H9 (cell line): ENCODE data around the gene APBB3. TPM values are rescaled to one million over a fixed set of nuclear protein-coding genes. Genes with fewer than 3 reads are reported as not detected.

ENCODE experiments used
- DNase-seq: peaks from one replicate; pipeline ENCODE4 v3.0.0-alpha.2; 2017
- H2AFZ ChIP-seq: one replicate; pipeline ENCODE4 v1.6.1; 2013; ENCODE audit warnings: mild to moderate bottlenecking, low read length, control low read depth, moderate library complexity
- H2AK5ac ChIP-seq: 2 replicates; pipeline ENCODE4 v1.6.1; 2013; ENCODE audit warnings: low read length, control low read depth, mixed read lengths; ENCODE audit not compliant: insufficient read length
- H2BK120ac ChIP-seq: one replicate; pipeline ENCODE4 v1.6.1; 2013; ENCODE audit warnings: low read depth, mild to moderate bottlenecking, low read length, control low read depth, inconsistent platforms; ENCODE audit not compliant: poor library complexity, severe bottlenecking
- H2BK12ac ChIP-seq: 2 replicates; pipeline ENCODE4 v1.6.1; 2013; ENCODE audit warnings: low read length, control low read depth, mixed read lengths, low read depth; ENCODE audit not compliant: insufficient read length
- H2BK15ac ChIP-seq: 2 replicates; pipeline ENCODE4 v1.6.1; 2013; ENCODE audit warnings: low read depth, low read length, control low read depth
- H2BK20ac ChIP-seq: one replicate; pipeline ENCODE4 v1.6.1; 2013; ENCODE audit warnings: low read depth, mild to moderate bottlenecking, low read length, control low read depth, inconsistent platforms; ENCODE audit not compliant: poor library complexity, severe bottlenecking
- H2BK5ac ChIP-seq: 2 replicates; pipeline ENCODE4 v1.6.1; 2013; ENCODE audit warnings: low read length, control low read depth, mixed read lengths; ENCODE audit not compliant: insufficient read length
- H3K14ac ChIP-seq: 2 replicates; pipeline ENCODE4 v1.6.1; 2013; ENCODE audit warnings: low read length, control low read depth; ENCODE audit not compliant: insufficient read depth
- H3K18ac ChIP-seq: 2 replicates; pipeline ENCODE4 v1.6.1; 2013; ENCODE audit warnings: low read depth, mild to moderate bottlenecking, mixed read lengths, low read length, control low read depth; ENCODE audit not compliant: insufficient read length
- H3K23ac ChIP-seq: 2 replicates; pipeline ENCODE4 v1.6.1; 2013; ENCODE audit warnings: low read length, control low read depth, mixed read lengths, low read depth; ENCODE audit not compliant: insufficient read length
- H3K23me2 ChIP-seq: 2 replicates; pipeline ENCODE4 v1.6.1; 2013; ENCODE audit warnings: low read depth, mild to moderate bottlenecking, mixed read lengths, low read length, control low read depth; ENCODE audit not compliant: insufficient read length, poor library complexity, severe bottlenecking
- H3K27ac ChIP-seq: 2 replicates; pipeline ENCODE4 v1.5.1; 2013; ENCODE audit warnings: low read length, control low read depth, mixed read lengths, low read depth; ENCODE audit not compliant: insufficient read length
- H3K27me3 ChIP-seq: 2 replicates; pipeline ENCODE4 v1.6.1; 2013; ENCODE audit warnings: low read length, control low read depth, inconsistent platforms; ENCODE audit not compliant: insufficient read depth
- H3K4ac ChIP-seq: 2 replicates; pipeline ENCODE4 v1.6.1; 2013; ENCODE audit warnings: low read depth, mild to moderate bottlenecking, control low read depth, inconsistent platforms, low read length, moderate library complexity
- H3K4me1 ChIP-seq: 2 replicates; pipeline ENCODE4 v1.6.1; 2013; ENCODE audit warnings: low read length, control low read depth, inconsistent platforms; ENCODE audit not compliant: insufficient read depth
- H3K4me2 ChIP-seq: 2 replicates; pipeline ENCODE4 v1.6.1; 2013; ENCODE audit warnings: low read length, control low read depth, mixed read lengths; ENCODE audit not compliant: insufficient read length, insufficient read depth
- H3K56ac ChIP-seq: 2 replicates; pipeline ENCODE4 v1.6.1; 2013; ENCODE audit warnings: low read depth, mild to moderate bottlenecking, mixed read lengths, low read length, control low read depth; ENCODE audit not compliant: insufficient read length
- H3K79me1 ChIP-seq: 2 replicates; pipeline ENCODE4 v1.6.1; 2013; ENCODE audit warnings: low read depth, mild to moderate bottlenecking, moderate library complexity, low read length, control low read depth, inconsistent platforms; ENCODE audit not compliant: insufficient read depth, poor library complexity, severe bottlenecking
- H3K79me2 ChIP-seq: 2 replicates; pipeline ENCODE4 v1.6.1; 2013; ENCODE audit warnings: low read length, control low read depth, inconsistent platforms; ENCODE audit not compliant: insufficient read depth
- H3K9ac ChIP-seq: 2 replicates; pipeline ENCODE4 v1.6.1; 2013; ENCODE audit warnings: low read length, control low read depth, mixed read lengths; ENCODE audit not compliant: insufficient read length; ENCODE audit errors: extremely low read depth
- H3K9me3 ChIP-seq: one replicate; pipeline ENCODE4 v1.6.1; 2013; ENCODE audit warnings: low read depth, low read length, inconsistent platforms; ENCODE audit not compliant: control insufficient read depth
- H3T11ph ChIP-seq: one replicate; pipeline ENCODE4 v1.6.1; 2013; ENCODE audit warnings: mild to moderate bottlenecking, low read length, control low read depth, inconsistent platforms
- H4K20me1 ChIP-seq: one replicate; pipeline ENCODE4 v1.6.1; 2013; ENCODE audit not compliant: control insufficient read depth, insufficient read length, insufficient read depth
- H4K5ac ChIP-seq: 2 replicates; pipeline ENCODE4 v1.6.1; 2013; ENCODE audit warnings: low read depth, mild to moderate bottlenecking, mixed read lengths, low read length, control low read depth; ENCODE audit not compliant: insufficient read length
- H4K8ac ChIP-seq: replicated peaks from 2 replicates; pipeline ENCODE4 v1.6.1; 2013; ENCODE audit warnings: low read length, control low read depth, mixed read lengths, low read depth; ENCODE audit not compliant: insufficient read length
- H4K91ac ChIP-seq: 2 replicates; pipeline ENCODE4 v1.6.1; 2013; ENCODE audit warnings: low read depth, mild to moderate bottlenecking, moderate library complexity, mixed read lengths, low read length, control low read depth; ENCODE audit not compliant: insufficient read length
- H3K27ac Mint-ChIP-seq, 3 experiments: 2 replicates in 2 of 3; 3 replicates in 1 of 3; pipeline ENCODE4 v1.8.0; 2020 to 2021; ENCODE audit warnings: mixed read lengths in 3 of 3, mild to moderate bottlenecking in 1 of 3, moderate library complexity in 1 of 3
- H3K27me3 Mint-ChIP-seq: 2 replicates; pipeline ENCODE4 v1.8.0; 2021; ENCODE audit warnings: low read depth, mild to moderate bottlenecking, moderate library complexity, mixed read lengths
- H3K36me3 Mint-ChIP-seq, 3 experiments: 2 replicates in 2 of 3; 3 replicates in 1 of 3; pipeline ENCODE4 v1.8.0; 2020 to 2021; ENCODE audit warnings: low read depth in 3 of 3, mixed read lengths in 3 of 3; ENCODE audit not compliant: insufficient read depth in 1 of 3
- H3K4me1 Mint-ChIP-seq, 2 experiments: 2 replicates each; pipeline ENCODE4 v1.8.0; 2020; ENCODE audit warnings: mixed read lengths in 2 of 2
- H3K4me3 Mint-ChIP-seq, 2 experiments: 2 replicates in 1 of 2; 3 replicates in 1 of 2; pipeline ENCODE4 v1.8.0; 2020 to 2021; ENCODE audit warnings: mild to moderate bottlenecking in 2 of 2, mixed read lengths in 2 of 2, moderate library complexity in 1 of 2
- H3K9me3 Mint-ChIP-seq, 2 experiments: 2 replicates in 1 of 2; 3 replicates in 1 of 2; pipeline ENCODE4 v1.8.0; 2020; ENCODE audit warnings: mild to moderate bottlenecking in 2 of 2, mixed read lengths in 2 of 2, moderate library complexity in 1 of 2
- WGBS: extraction: QIAGEN DNeasy Blood & Tissue Kit; methylation state at CpG from one replicate; pipeline ENCODE4 v1.1.7; 2013; ENCODE audit warnings: missing lambda C conversion rate, low lambda C conversion rate, mixed read lengths; ENCODE audit not compliant: insufficient read length; ENCODE audit errors: extremely low coverage; 5-methylcytosine and 5-hydroxymethylcytosine counted together
- total RNA-seq: library from RNA; stranded (reverse); gene quantifications from 2 replicates; pipeline ENCODE4 v1.2.1, GENCODE V29; 2021
- TF ChIP-seq, protein P1 (sequence below): fragments of 200-600 bp; sonication (generic); conservative IDR thresholded peaks from 3 replicates; pipeline ENCODE4 v1.8.0; 2021; ENCODE audit warnings: antibody characterized with exemption, mild to moderate bottlenecking

The APBB3 gene
- total RNA-seq, 1 experiment from 2014 or later, result 23.8 TPM

DNA sequence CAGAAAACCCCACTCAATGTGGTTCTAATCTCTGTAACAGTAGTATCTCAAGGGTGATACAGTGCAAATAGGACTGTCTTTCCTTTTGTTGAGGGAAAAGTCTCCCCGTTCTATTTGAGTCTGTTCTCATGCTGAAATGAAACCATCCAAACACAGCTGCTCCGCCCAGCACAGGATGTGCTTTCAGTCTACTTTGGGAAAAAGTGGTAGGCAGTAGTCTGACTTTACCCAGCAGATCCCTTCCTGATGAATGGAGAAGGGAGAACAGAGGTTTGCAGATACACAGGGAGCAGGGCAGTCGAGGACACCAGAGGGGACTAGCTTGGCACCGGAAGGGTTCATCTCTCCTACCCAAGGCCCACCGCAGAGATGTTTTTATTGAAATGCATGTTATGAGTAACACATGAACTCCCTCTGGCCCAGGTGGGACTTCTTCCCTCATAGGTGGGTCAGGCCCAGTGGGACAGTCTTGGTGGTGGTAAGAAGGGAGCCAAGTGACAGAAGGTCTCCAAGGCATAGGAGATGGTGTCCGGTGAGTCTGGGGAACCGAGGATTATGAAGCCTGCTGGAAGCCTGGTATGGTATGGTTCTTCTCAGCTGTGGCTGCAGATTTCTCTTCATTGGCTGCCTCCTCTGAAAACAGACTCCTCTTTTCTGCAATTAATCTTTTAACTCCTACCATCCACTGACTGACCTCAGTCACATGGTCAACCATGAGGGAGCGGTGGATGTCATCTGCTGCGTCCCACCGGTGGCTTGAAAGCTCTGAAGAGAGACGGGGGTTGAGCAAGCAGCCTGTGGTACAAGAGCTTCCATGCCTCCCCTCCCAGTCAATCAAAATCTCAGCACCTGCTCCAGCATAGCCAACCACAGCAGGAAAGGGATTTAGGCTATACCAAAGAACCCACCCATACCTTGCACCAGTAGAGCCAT lies 14.0 kb downstream of the APBB3 start:
- H3K27ac Mint-ChIP-seq, result no peak overlapping the region; a peak in 2 of 7 replicates

More for the DNA sequence above, 14.0 kb downstream of the APBB3 start:
- H3K4me1 Mint-ChIP-seq, result peaks cover 28 to 31% of the 10 kb centered on the region in 2 experiments
- H2AK5ac ChIP-seq, result no peak overlapping the region
- no peak overlapping the region for H4K8ac ChIP-seq
- peaks cover 14 to 65% (median 43%) of the 10 kb centered on the region in 3 experiments; a peak in 6 of 7 replicates for H3K36me3 Mint-ChIP-seq
- peaks cover 7% of the 10 kb centered on the region for H3K23me2 ChIP-seq
- no peak overlapping the region for H4K5ac ChIP-seq
- H3K4me2 ChIP-seq, result no peak overlapping the region
- H3K14ac ChIP-seq, result no peak overlapping the region
- H2AFZ ChIP-seq, result no peak overlapping the region
- H2BK20ac ChIP-seq, result no peak overlapping the region
- no peaks in the 10 kb centered on the region for H3K9me3 Mint-ChIP-seq
- no peaks in the 10 kb centered on the region for H3K9me3 ChIP-seq
- no peaks in the 10 kb centered on the region for H3K27me3 ChIP-seq
- H4K91ac ChIP-seq, result no peak overlapping the region
- H3T11ph ChIP-seq, result no peak overlapping the region
- no peak overlapping the region for H2BK120ac ChIP-seq
- TF ChIP-seq, protein P1, sequence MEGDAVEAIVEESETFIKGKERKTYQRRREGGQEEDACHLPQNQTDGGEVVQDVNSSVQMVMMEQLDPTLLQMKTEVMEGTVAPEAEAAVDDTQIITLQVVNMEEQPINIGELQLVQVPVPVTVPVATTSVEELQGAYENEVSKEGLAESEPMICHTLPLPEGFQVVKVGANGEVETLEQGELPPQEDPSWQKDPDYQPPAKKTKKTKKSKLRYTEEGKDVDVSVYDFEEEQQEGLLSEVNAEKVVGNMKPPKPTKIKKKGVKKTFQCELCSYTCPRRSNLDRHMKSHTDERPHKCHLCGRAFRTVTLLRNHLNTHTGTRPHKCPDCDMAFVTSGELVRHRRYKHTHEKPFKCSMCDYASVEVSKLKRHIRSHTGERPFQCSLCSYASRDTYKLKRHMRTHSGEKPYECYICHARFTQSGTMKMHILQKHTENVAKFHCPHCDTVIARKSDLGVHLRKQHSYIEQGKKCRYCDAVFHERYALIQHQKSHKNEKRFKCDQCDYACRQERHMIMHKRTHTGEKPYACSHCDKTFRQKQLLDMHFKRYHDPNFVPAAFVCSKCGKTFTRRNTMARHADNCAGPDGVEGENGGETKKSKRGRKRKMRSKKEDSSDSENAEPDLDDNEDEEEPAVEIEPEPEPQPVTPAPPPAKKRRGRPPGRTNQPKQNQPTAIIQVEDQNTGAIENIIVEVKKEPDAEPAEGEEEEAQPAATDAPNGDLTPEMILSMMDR, result no peak
- H3K4me1 ChIP-seq, result 0 out of 2 replicates have a peak, but pooled peaks cover 7% of the 10 kb centered on the region
- H3K4me3 Mint-ChIP-seq, result no peak overlapping the region
- H3K79me2 ChIP-seq, result no peaks in the 10 kb centered on the region; the same call in 1 of the 2 replicates
- DNase-seq, result no peak
- no peak overlapping the region for H2BK5ac ChIP-seq
- H3K4ac ChIP-seq, result no peak overlapping the region
- no peaks in the 10 kb centered on the region for H4K20me1 ChIP-seq
- H3K27ac ChIP-seq, result no peak overlapping the region
- no peaks in the 10 kb centered on the region for H3K27me3 Mint-ChIP-seq
- no CpG with 5 or more reads among the region's 11 CpGs for WGBS
- H3K18ac ChIP-seq, result no peak overlapping the region
- no peak overlapping the region for H3K23ac ChIP-seq
- H2BK15ac ChIP-seq, result no peak overlapping the region
- no peaks in the 10 kb centered on the region for H3K79me1 ChIP-seq
- H2BK12ac ChIP-seq, result no peak overlapping the region
- H3K56ac ChIP-seq, result no peak overlapping the region
- no peak overlapping the region for H3K9ac ChIP-seq
